Stomach (tissue), 4 donors: ENCODE results near the gene SCP2D1.

Source experiments
- EP300 ChIP-seq: sonication (generic); formaldehyde crosslinking; IDR thresholded peaks from one replicate; pipeline ENCODE4 v1.6.1; 2017; ENCODE audit warnings: antibody characterized with exemption
- POLR2A ChIP-seq, 4 donors: fragments of 450-650 bp; IDR thresholded peaks; one replicate each; pipeline ENCODE4 v1.6.1; 2016; ENCODE audit warnings: antibody characterized with exemption in 4 of 4, control low read depth in 2 of 4, mild to moderate bottlenecking in 1 of 4, moderate library complexity in 1 of 4
- POLR2AphosphoS5 ChIP-seq, 3 donors: sonication (generic); formaldehyde crosslinking; IDR thresholded peaks; one replicate each; pipeline ENCODE4 v1.6.1; 2016; ENCODE audit warnings: antibody characterized with exemption in 3 of 3
- TF ChIP-seq, protein P1 (sequence below), 7 experiments: fragments of 450-650 bp in 4 of 7; fragments of 200-600 bp in 3 of 7; sonication (generic) in 3 of 7; IDR thresholded peaks; one replicate each; pipeline ENCODE4 v1.5.1; 2016 to 2019; ENCODE audit warnings: antibody characterized with exemption in 7 of 7, control low read depth in 2 of 7, mild to moderate bottlenecking in 1 of 7

DNA sequence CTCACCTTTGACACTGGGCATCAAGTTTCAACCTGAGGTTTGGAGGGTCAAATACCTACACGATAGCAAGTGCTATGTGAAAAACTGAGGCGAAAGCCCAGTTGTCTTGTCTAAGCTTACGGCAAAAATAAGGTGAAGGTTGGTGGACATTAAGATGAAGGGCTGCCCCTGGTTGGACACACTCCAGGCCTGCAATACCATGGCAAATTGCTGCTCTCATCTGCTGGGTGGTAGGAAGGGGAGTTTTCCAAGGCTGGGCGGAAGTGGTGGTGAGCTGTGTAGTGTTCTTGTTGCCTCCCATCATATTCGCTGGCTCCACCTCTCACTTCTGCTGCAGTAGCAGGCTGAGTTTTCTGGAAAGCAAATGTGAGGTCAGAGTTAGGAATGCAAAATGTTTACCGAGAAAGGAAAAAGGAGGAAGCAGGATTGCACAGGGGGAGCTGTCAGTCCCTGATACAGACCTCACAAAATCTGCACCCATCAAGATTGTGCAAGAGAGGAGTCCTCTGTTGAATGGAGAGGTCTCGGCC, 33.7 kb downstream of the SCP2D1 start:
- no peak for TF ChIP-seq POLR2AphosphoS5 (IDR thresholded peaks at IDR 0.05)
- TF ChIP-seq, protein P1, sequence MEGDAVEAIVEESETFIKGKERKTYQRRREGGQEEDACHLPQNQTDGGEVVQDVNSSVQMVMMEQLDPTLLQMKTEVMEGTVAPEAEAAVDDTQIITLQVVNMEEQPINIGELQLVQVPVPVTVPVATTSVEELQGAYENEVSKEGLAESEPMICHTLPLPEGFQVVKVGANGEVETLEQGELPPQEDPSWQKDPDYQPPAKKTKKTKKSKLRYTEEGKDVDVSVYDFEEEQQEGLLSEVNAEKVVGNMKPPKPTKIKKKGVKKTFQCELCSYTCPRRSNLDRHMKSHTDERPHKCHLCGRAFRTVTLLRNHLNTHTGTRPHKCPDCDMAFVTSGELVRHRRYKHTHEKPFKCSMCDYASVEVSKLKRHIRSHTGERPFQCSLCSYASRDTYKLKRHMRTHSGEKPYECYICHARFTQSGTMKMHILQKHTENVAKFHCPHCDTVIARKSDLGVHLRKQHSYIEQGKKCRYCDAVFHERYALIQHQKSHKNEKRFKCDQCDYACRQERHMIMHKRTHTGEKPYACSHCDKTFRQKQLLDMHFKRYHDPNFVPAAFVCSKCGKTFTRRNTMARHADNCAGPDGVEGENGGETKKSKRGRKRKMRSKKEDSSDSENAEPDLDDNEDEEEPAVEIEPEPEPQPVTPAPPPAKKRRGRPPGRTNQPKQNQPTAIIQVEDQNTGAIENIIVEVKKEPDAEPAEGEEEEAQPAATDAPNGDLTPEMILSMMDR (IDR thresholded peaks at IDR 0.05), result no peak
- no peak for TF ChIP-seq EP300
- TF ChIP-seq POLR2A (IDR thresholded peaks at IDR 0.05), result no peak
